Mucosa of stomach (tissue), 1 donor: ENCODE results near the gene PHAF1.
"Not testable (repeated sequence)": the region's sequence is repeated elsewhere in the genome, so short reads cannot be mapped to it uniquely, and the experiment has no call there.

ENCODE experiments used
- H3K27me3 ChIP-seq: one replicate; pipeline ENCODE4 v1.7.0; 2013; ENCODE audit warnings: mild to moderate bottlenecking, low read length; ENCODE audit not compliant: control insufficient read depth, insufficient read depth
- H3K36me3 ChIP-seq: one replicate; pipeline ENCODE4 v1.7.0; 2013; ENCODE audit warnings: low read length; ENCODE audit not compliant: control insufficient read depth, insufficient read depth
- H3K4me1 ChIP-seq: one replicate; pipeline ENCODE4 v1.7.0; 2013; ENCODE audit warnings: mild to moderate bottlenecking, low read length; ENCODE audit not compliant: control insufficient read depth, insufficient read depth
- H3K4me3 ChIP-seq: one replicate; pipeline ENCODE4 v1.7.0; 2013; ENCODE audit warnings: low read length
- H3K9ac ChIP-seq: one replicate; pipeline ENCODE4 v1.7.0; 2013; ENCODE audit warnings: mild to moderate bottlenecking, low read length, moderate library complexity
- H3K9me3 ChIP-seq: one replicate; pipeline ENCODE4 v1.7.0; 2013; ENCODE audit warnings: mild to moderate bottlenecking, low read length, moderate library complexity; ENCODE audit not compliant: control insufficient read depth
- donor health status: Pancreatic carcinoma.

Gene PHAF1

GRCh38 chr16:67108931-67109406 is 772 bp upstream of the PHAF1 start:
- H3K4me3 ChIP-seq = peak overlapping the region; percentile 3
- H3K36me3 ChIP-seq = no peaks in the 10 kb centered on the region
- peak overlapping the region; percentile 63 for H3K9ac ChIP-seq
- H3K9me3 ChIP-seq = no peaks in the 10 kb centered on the region
- peaks cover 38% of the 10 kb centered on the region for H3K4me1 ChIP-seq
- H3K27me3 ChIP-seq = no peaks in the 10 kb centered on the region

DNA sequence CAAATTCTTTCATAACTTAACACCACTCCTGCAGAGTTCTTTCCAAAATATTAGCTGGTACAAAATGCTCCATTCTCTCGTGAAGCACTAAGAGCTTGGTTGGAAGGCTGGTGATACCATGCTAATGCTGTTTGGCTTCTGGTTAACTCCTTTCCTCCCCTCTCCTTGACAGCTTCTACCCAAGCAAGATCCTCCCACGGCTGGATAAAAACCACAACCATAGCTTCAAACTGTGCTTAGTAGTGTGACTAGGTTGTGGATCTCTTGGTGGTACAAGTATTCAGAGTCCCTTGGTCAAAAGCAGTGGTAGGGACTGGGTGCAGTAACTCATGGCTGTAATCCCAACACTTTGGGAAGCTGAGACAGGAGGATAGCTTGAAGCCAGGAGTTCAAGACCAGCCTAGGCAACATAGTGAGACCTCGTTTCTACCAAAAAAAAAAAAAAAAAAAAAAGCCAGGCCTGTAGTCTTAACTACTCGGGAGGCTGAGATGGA is 2.3 kb downstream of the PHAF1 start:
- Histone ChIP-seq H3K36me3 (no peaks in the 10 kb centered on the region), H3K27me3 (no peaks in the 10 kb centered on the region), H3K9ac (no peak overlapping the region), H3K4me1 (peaks cover 39% of the 10 kb centered on the region), H3K9me3 (no peaks in the 10 kb centered on the region), H3K4me3 (no peak overlapping the region)

DNA sequence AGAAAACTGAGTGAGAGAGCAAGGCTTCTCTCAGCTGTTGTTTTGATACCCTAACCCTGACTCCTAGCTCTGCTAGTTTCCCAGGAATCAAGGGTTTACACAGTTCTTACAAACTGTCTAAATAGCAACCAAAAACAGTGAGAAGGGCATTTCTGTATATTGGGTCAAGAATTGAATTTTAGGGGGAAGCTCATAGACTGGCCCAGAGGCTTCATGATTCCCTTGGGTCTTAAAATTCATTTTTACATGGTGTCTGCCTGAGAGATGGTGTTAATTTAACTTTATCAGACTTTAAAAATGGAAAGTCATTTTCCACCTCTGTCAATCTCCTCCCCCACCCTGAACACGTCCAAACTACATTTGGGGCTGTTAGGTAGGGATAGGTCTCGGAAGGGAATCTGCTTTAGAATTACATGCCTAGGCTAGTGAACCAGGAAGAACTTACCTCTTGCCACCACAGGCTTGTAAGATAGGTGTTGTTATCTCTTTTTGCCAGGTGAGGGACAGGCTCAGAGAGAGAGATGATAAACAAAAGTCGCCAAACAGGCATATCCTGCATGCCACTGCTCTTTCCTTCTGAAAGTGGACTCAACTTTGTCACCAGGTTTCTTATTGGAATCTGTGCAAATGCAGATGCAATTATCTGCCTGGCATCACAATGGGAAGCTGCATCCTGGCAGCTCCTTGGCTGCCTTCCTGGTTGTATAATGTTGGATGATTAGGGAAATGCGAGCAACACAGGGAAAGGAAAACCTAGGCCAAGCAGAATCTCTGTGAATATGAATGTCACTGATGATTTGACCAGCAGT is 3.1 kb downstream of the PHAF1 start:
- Histone ChIP-seq H3K9ac (no peak overlapping the region), H3K27me3 (no peaks in the 10 kb centered on the region), H3K9me3 (no peaks in the 10 kb centered on the region), H3K4me1 (peaks cover 39% of the 10 kb centered on the region), H3K4me3 (no peak overlapping the region), H3K36me3 (no peaks in the 10 kb centered on the region)

DNA sequence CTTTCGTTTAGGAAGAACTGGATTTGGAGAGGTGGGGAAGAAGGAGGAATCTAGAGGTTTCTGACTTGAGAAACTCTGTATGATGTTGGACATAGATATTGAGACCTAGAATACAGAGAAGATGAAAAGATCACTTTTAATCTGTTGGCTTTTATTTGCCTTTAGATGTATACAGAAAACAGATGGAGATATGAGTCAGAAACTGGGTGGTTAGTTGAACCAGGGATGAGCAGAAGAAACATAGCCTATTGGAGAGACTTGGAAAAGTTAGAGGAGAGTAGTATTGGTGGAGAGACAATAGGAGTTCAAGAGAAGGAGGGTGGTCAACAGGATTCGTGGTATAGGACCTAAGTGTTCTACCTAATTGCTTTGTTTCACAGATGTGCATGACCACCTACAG is 5.1 kb downstream of the PHAF1 start:
- Histone ChIP-seq H3K27me3 (no peaks in the 10 kb centered on the region), H3K9ac (no peak overlapping the region), H3K4me3 (no peak overlapping the region), H3K4me1 (peaks cover 32% of the 10 kb centered on the region), H3K9me3 (no peaks in the 10 kb centered on the region), H3K36me3 (no peaks in the 10 kb centered on the region)

GRCh38 chr16:67115639-67116038 is 5.9 kb downstream of the PHAF1 start:
- Histone ChIP-seq H3K4me1 (peaks cover 29% of the 10 kb centered on the region), H3K4me3 (no peak overlapping the region), H3K9ac (no peak overlapping the region)

GRCh38 chr16:67116388-67117311 is 6.9 kb downstream of the PHAF1 start:
- H3K9me3 ChIP-seq = no peaks in the 10 kb centered on the region
- no peak overlapping the region for H3K4me3 ChIP-seq
- no peaks in the 10 kb centered on the region for H3K36me3 ChIP-seq
- H3K4me1 ChIP-seq = peaks cover 19% of the 10 kb centered on the region
- H3K9ac ChIP-seq = no peak overlapping the region
- H3K27me3 ChIP-seq = no peaks in the 10 kb centered on the region

More at GRCh38 chr16:67115639-67116038, 5.9 kb downstream of the PHAF1 start:
- Histone ChIP-seq H3K9me3 (no peaks in the 10 kb centered on the region), H3K36me3 (no peaks in the 10 kb centered on the region), H3K27me3 (no peaks in the 10 kb centered on the region)

- H3K27me3 ChIP-seq = no peaks in the 10 kb centered on the region
- H3K4me3 ChIP-seq = no peak overlapping the region
- H3K4me1 ChIP-seq = peaks cover 16% of the 10 kb centered on the region
- no peak overlapping the region for H3K9ac ChIP-seq
- no peaks in the 10 kb centered on the region for H3K36me3 ChIP-seq
- no peaks in the 10 kb centered on the region for H3K9me3 ChIP-seq
These were observed 8.0 kb downstream of the PHAF1 start for GRCh38 chr16:67117716-67118115.

DNA sequence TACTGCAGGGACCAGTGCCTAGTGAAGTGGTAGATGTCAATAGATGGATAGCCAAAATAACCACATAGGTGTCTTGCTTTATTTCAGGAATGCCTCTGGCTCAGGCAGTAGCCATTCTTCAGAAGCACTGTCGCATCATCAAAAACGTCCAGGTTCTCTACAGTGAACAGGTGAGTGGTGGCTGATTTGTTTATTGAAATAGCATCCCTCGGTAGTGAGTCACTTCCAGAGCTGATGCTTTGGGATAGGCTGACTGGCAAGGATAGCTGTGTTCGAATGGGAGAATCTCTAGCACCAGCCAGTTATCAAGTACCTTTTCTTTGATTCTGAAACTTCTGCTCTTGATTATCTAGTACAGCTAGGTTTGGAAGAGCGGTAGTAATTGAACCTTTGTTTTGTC is 10.3 kb downstream of the PHAF1 start:
- no peak overlapping the region for H3K4me3 ChIP-seq
- no peaks in the 10 kb centered on the region for H3K9me3 ChIP-seq
- no peak overlapping the region for H3K9ac ChIP-seq
- no peaks in the 10 kb centered on the region for H3K4me1 ChIP-seq
- H3K27me3 ChIP-seq = no peaks in the 10 kb centered on the region
- peaks cover 5% of the 10 kb centered on the region for H3K36me3 ChIP-seq

DNA sequence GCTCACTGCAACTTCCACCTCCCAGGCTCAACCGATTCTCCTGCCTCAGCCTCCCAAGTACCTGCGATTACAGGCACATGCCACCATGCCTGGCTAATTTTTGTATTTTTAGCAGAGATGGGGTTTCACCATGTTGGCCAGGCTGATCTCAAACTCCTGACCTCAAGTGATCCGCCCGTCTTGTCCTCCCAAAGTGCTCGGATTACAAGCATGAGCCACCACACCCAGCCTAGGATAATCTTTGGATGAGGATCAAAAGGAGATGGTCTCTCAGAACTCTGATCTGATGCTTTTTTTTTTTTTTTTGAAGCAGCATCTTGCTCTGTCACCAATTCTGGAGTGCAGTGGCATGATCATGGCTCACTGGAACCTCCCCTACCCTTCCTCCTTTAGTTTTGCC is 13.1 kb downstream of the PHAF1 start:
- not testable (repeated sequence) for H3K4me3 ChIP-seq, H3K36me3 ChIP-seq, H3K4me1 ChIP-seq, H3K9ac ChIP-seq, H3K9me3 ChIP-seq, H3K27me3 ChIP-seq

DNA sequence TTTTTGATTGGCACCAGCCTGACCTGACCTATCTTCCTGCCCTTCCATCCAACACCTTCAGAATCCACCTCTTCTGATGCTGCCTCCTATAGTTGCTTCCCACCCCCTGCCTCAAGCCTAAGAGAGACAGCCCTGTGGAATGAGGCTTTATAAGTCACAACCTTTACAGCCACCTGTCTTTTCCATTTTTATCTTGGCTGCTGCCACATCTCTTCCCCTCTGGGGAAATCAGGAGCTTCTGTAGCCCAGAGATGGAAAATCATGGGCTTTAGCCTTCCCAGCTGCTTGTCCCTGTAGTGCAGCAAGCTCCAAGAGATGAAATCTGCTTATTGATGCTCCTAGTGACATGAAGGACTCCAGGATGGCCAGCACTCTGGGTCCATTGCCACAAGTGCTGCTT is 18.7 kb downstream of the PHAF1 start:
- Histone ChIP-seq H3K27me3 (no peaks in the 10 kb centered on the region), H3K9ac (no peak overlapping the region), H3K9me3 (no peaks in the 10 kb centered on the region), H3K4me3 (no peak overlapping the region), H3K36me3 (peaks cover 12% of the 10 kb centered on the region), H3K4me1 (no peaks in the 10 kb centered on the region)

DNA sequence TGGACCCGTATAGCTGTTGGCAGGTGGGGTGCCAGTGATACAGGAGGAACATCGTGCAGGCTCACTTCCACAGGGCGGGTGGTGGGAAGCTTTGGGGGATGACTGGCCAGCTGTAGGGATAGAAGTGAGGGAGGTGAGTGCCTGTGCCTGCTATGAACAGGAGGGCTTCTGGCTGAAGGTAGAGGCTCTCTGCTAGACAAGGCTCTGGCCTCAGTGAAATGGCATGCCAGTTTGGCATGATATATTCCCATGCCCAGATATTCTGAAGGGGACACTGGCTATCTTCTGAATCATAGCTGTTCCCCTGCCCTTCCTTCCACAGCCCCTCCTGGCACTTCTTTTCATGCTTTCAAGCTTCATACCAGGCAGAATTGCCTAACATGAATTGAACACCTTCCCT is 19.1 kb downstream of the PHAF1 start:
- no peak overlapping the region for H3K9ac ChIP-seq
- no peaks in the 10 kb centered on the region for H3K9me3 ChIP-seq
- H3K4me1 ChIP-seq = no peaks in the 10 kb centered on the region
- H3K36me3 ChIP-seq = peaks cover 9% of the 10 kb centered on the region
- H3K4me3 ChIP-seq = no peak overlapping the region
- H3K27me3 ChIP-seq = no peaks in the 10 kb centered on the region

GRCh38 chr16:67129422-67129821 is 19.7 kb downstream of the PHAF1 start:
- H3K4me1 ChIP-seq = no peaks in the 10 kb centered on the region
- H3K9ac ChIP-seq = no peak overlapping the region
- no peaks in the 10 kb centered on the region for H3K27me3 ChIP-seq
- H3K4me3 ChIP-seq = no peak overlapping the region
- H3K9me3 ChIP-seq = no peaks in the 10 kb centered on the region
- peaks cover 11% of the 10 kb centered on the region for H3K36me3 ChIP-seq
